Measurements from ENCODE around the gene BTBD2. TPM values are rescaled to one million over a fixed set of nuclear protein-coding genes. Genes with fewer than 3 reads are reported as not detected.

BTBD2 gene
- total and polyA plus RNA-seq, 10 of the 15 experiments (the other 5 are each of a cell fraction or from before 2014, with no cell fraction given), result 0.13 to 66.2 (median 10.4) TPM

DNA sequence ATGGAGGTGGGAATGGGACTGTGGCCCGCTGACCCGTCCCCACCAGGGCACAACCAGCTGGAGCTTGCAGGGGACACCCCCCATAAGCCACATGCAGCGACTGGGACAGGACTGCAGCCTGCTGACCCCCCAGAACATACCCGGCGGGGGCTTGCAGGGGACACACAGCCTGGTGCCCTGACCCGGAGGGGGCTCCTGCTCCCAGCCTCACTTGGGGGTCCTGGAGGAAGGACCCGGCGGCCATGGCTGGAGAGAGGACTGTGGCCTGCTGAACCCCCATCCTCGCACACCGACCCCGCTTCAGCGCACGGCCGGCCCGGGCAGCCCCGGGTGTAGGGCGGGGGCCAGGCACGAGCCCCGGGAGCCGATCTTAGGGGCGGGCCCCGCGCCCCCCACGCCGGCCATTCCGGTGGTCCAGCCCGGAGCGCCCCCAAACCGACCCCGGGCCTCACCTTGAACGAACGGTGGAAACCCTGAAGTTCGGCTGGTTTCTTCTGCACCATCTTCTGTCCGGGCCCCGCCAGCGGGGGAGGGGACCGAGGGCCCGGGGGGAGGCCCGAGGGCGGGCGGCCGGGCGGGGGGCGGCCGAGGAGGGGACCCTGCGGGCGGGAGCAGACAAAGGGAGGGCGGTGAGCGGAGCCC is 35.0 kb upstream of the BTBD2 start (continued):
- TF ChIP-seq CEBPZ (IDR thresholded peaks at IDR 0.05; ENCODE audit: low read depth, low read length) (no peak), ESRRA (IDR thresholded peaks at IDR 0.05; ENCODE audit: low read length) (no peak), DPF2 (IDR thresholded peaks at IDR 0.05) (no peak; the same call in 1 of the 2 replicates), FOXK2 (IDR thresholded peaks at IDR 0.05) (no peak), CEBPB (IDR thresholded peaks at IDR 0.05; ENCODE audit: borderline replicate concordance in 1 of 2, low read depth in 2 of 2, low read length in 2 of 2) (no peak), RAD21 (IDR thresholded peaks at IDR 0.05; ENCODE audit: insufficient read depth, low read depth, low read length) (no peak), WRNIP1 (IDR thresholded peaks at IDR 0.05; ENCODE audit: borderline replicate concordance, low read depth, low read length) (no peak), ATF3 (IDR thresholded peaks at IDR 0.05; ENCODE audit: borderline replicate concordance, extremely low read depth, low read depth, low read length) (no peak), ZBED1 (IDR thresholded peaks at IDR 0.05; ENCODE audit: borderline replicate concordance) (no peak), HCFC1 (IDR thresholded peaks at IDR 0.05; ENCODE audit: low read length) (no peak; the same call in 1 of the 2 replicates), CHD4 (IDR thresholded peaks at IDR 0.05) (no peak), SMAD1 (IDR thresholded peaks at IDR 0.05; ENCODE audit: low read depth, partially characterized antibody) (no peak), MEF2A (IDR thresholded peaks at IDR 0.05; ENCODE audit: insufficient read depth, low read depth, low read length) (no peak), TBL1XR1 (IDR thresholded peaks at IDR 0.05; ENCODE audit: low read depth, low read length) (no peak), RELB (IDR thresholded peaks at IDR 0.05; ENCODE audit: low read depth) (no peak), RELA (IDR thresholded peaks at IDR 0.05; ENCODE audit: borderline replicate concordance, partially characterized antibody) (no peak), ETV6 (conservative IDR thresholded peaks at IDR 0.05 in 1 of 2, IDR thresholded peaks at IDR 0.05 in 1 of 2; ENCODE audit: borderline replicate concordance in 1 of 2, low read depth in 1 of 2) (no peak), SUZ12 (IDR thresholded peaks at IDR 0.05; ENCODE audit: unreplicated experiment) (no peak), HDGF (IDR thresholded peaks at IDR 0.05) (no peak), NR2C1 (IDR thresholded peaks at IDR 0.05) (no peak), ZNF207 (IDR thresholded peaks at IDR 0.05; ENCODE audit: borderline replicate concordance) (no peak), CBX5 (IDR thresholded peaks at IDR 0.05; ENCODE audit: low read depth) (no peak), MEF2B (IDR thresholded peaks at IDR 0.05; ENCODE audit: partially characterized antibody, poor library complexity, severe bottlenecking) (no peak), LARP7 (IDR thresholded peaks at IDR 0.05) (peak; percentile 46; the same call in 1 of the 2 replicates), BACH1 (IDR thresholded peaks at IDR 0.05; ENCODE audit: borderline replicate concordance) (peak; percentile 19; the same call in 1 of the 2 replicates)
- TF ChIP-seq, protein P1, sequence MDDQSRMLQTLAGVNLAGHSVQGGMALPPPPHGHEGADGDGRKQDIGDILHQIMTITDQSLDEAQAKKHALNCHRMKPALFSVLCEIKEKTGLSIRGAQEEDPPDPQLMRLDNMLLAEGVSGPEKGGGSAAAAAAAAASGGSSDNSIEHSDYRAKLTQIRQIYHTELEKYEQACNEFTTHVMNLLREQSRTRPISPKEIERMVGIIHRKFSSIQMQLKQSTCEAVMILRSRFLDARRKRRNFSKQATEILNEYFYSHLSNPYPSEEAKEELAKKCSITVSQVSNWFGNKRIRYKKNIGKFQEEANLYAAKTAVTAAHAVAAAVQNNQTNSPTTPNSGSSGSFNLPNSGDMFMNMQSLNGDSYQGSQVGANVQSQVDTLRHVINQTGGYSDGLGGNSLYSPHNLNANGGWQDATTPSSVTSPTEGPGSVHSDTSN (IDR thresholded peaks at IDR 0.05; ENCODE audit: insufficient replicate concordance, low read depth, low read length), result no peak
